Muscle of leg (tissue), 11 donors: ENCODE measurements around the gene PRRX1. TPM values are rescaled to one million over a fixed set of nuclear protein-coding genes. Genes with fewer than 3 reads are reported as not detected.
A peak's percentile ranks its signal among the peaks of the same experiment; 100 is the strongest.

Source experiments
- DNase-seq: peaks from one replicate; pipeline ENCODE4 v3.0.0; 2013
- H3K27ac ChIP-seq: one replicate; pipeline ENCODE4 v1.5.1; 2013; ENCODE audit warnings: mild to moderate bottlenecking, low read length, control low read depth
- H3K27me3 ChIP-seq: one replicate; pipeline ENCODE4 v1.6.1; 2013; ENCODE audit warnings: low read length; ENCODE audit not compliant: control insufficient read depth, insufficient read depth
- H3K36me3 ChIP-seq: one replicate; pipeline ENCODE4 v1.6.1; 2013; ENCODE audit warnings: low read length; ENCODE audit not compliant: control insufficient read depth, insufficient read depth
- H3K4me1 ChIP-seq: one replicate; pipeline ENCODE4 v1.6.1; 2013; ENCODE audit warnings: low read length; ENCODE audit not compliant: control insufficient read depth, insufficient read depth
- H3K4me3 ChIP-seq: one replicate; pipeline ENCODE4 v1.5.1; 2013; ENCODE audit warnings: low read length, control low read depth
- H3K9me3 ChIP-seq: replicated peaks from 2 replicates; pipeline ENCODE4 v1.6.1; 2013; ENCODE audit warnings: low read depth, low read length; ENCODE audit not compliant: control insufficient read depth
- WGBS: methylation state at CpG from one replicate; pipeline ENCODE4 v1.1.5; 2013; ENCODE audit warnings: missing lambda C conversion rate; ENCODE audit not compliant: insufficient coverage; 5-methylcytosine and 5-hydroxymethylcytosine counted together
- polyA plus RNA-seq, 8 donors: library from polyadenylated mRNA; unstranded; fragments of 120-200 nt; gene quantifications; one replicate each; pipeline versions ENCODE4 v1.2.1 to v1.2.3, GENCODE V29; 2013; ENCODE audit warnings: inconsistent platforms in 1 of 8, low replicate concordance in 1 of 8; ENCODE audit not compliant: insufficient read length in 8 of 8, insufficient read depth in 1 of 8
- total RNA-seq: library from RNA; stranded (reverse); fragments of 120-200 nt; gene quantifications from one replicate; pipeline ENCODE4 v1.2.4, GENCODE V29; 2013

The PRRX1 gene
- total and polyA plus RNA-seq, 9 donors: 102 to 222 (median 167) TPM

- no peak overlapping the region for H3K4me3 ChIP-seq
- peaks cover 4% of the 10 kb centered on the region for H3K36me3 ChIP-seq
- no peak overlapping the region for H3K27ac ChIP-seq
- H3K27me3 ChIP-seq: no peaks in the 10 kb centered on the region
- DNase-seq: no peak
- H3K4me1 ChIP-seq: peaks cover 2% of the 10 kb centered on the region
- no CpG with 5 or more reads among the region's 8 CpGs for WGBS
- H3K9me3 ChIP-seq: no peaks in the 10 kb centered on the region
These were observed 22.4 kb downstream of the PRRX1 start for GRCh38 chr1:170686291-170686690.

- Histone ChIP-seq H3K9me3 (no peaks in the 10 kb centered on the region), H3K4me1 (peaks cover 2% of the 10 kb centered on the region), H3K27ac (no peak overlapping the region), H3K36me3 (peaks cover 4% of the 10 kb centered on the region), H3K4me3 (no peak overlapping the region), H3K27me3 (no peaks in the 10 kb centered on the region)
- no CpG with 5 or more reads among the region's 4 CpGs for WGBS
- no peak for DNase-seq
These were observed 23.7 kb downstream of the PRRX1 start for GRCh38 chr1:170687621-170688020.

GRCh38 chr1:170691258-170691657 is 27.3 kb downstream of the PRRX1 start:
- Histone ChIP-seq H3K27me3 (no peaks in the 10 kb centered on the region), H3K4me3 (no peak overlapping the region), H3K9me3 (no peaks in the 10 kb centered on the region), H3K36me3 (no peaks in the 10 kb centered on the region), H3K4me1 (peaks cover 13% of the 10 kb centered on the region), H3K27ac (no peak overlapping the region)
- no peak for DNase-seq

- DNase-seq: peak; percentile 66
- H3K4me1 ChIP-seq: peaks cover 15% of the 10 kb centered on the region
- no peaks in the 10 kb centered on the region for H3K36me3 ChIP-seq
- H3K27ac ChIP-seq: peak overlapping the region; percentile 71
- H3K27me3 ChIP-seq: no peaks in the 10 kb centered on the region
- H3K4me3 ChIP-seq: no peak overlapping the region
- H3K9me3 ChIP-seq: no peaks in the 10 kb centered on the region
- WGBS: 60% methylated on average over 1 of the region's 2 CpGs
These were observed 29.1 kb downstream of the PRRX1 start for GRCh38 chr1:170692866-170693575.

GRCh38 chr1:170694172-170694926 is 30.4 kb downstream of the PRRX1 start:
- Histone ChIP-seq H3K36me3 (no peaks in the 10 kb centered on the region), H3K27ac (peak overlapping the region; percentile 71), H3K4me1 (peaks cover 23% of the 10 kb centered on the region), H3K9me3 (no peaks in the 10 kb centered on the region), H3K4me3 (no peak overlapping the region), H3K27me3 (no peaks in the 10 kb centered on the region)
- WGBS: no CpG with 5 or more reads among the region's 6 CpGs
- peak; percentile 84 for DNase-seq

- H3K36me3 ChIP-seq: no peaks in the 10 kb centered on the region
- peak overlapping the region; percentile 7 for H3K27ac ChIP-seq
- no peak overlapping the region for H3K4me3 ChIP-seq
- no peaks in the 10 kb centered on the region for H3K9me3 ChIP-seq
- no peaks in the 10 kb centered on the region for H3K27me3 ChIP-seq
- WGBS: no CpG with 5 or more reads among the region's 6 CpGs
- no peak for DNase-seq
- H3K4me1 ChIP-seq: peaks cover 34% of the 10 kb centered on the region
These were observed 32.1 kb downstream of the PRRX1 start for GRCh38 chr1:170695955-170696590.

GRCh38 chr1:170696591-170697290 is 32.8 kb downstream of the PRRX1 start:
- Histone ChIP-seq H3K36me3 (no peaks in the 10 kb centered on the region), H3K4me3 (no peak overlapping the region), H3K4me1 (peaks cover 34% of the 10 kb centered on the region), H3K9me3 (no peaks in the 10 kb centered on the region), H3K27me3 (no peaks in the 10 kb centered on the region), H3K27ac (peak overlapping the region; percentile 7)
- DNase-seq: peak; percentile 47
- no CpG with 5 or more reads among the region's 6 CpGs for WGBS

GRCh38 chr1:170697316-170697715 is 33.4 kb downstream of the PRRX1 start:
- peaks cover 2% of the 10 kb centered on the region for H3K36me3 ChIP-seq
- peaks cover 37% of the 10 kb centered on the region for H3K4me1 ChIP-seq
- H3K9me3 ChIP-seq: no peaks in the 10 kb centered on the region
- no peak overlapping the region for H3K4me3 ChIP-seq
- no peaks in the 10 kb centered on the region for H3K27me3 ChIP-seq
- peak overlapping the region; percentile 7 for H3K27ac ChIP-seq
- no peak for DNase-seq

- no CpG with 5 or more reads among the region's 11 CpGs for WGBS
- Histone ChIP-seq H3K27ac (peak overlapping the region; percentile 90), H3K27me3 (no peaks in the 10 kb centered on the region), H3K9me3 (no peaks in the 10 kb centered on the region), H3K4me3 (no peak overlapping the region), H3K4me1 (peaks cover 33% of the 10 kb centered on the region), H3K36me3 (peaks cover 2% of the 10 kb centered on the region)
- DNase-seq: peak; percentile 87
These were observed 34.7 kb downstream of the PRRX1 start for GRCh38 chr1:170698301-170699275.
